HG02610 (cell line): ENCODE results near the gene CXCL5.
"Not testable (repeated sequence)": the region's sequence is repeated elsewhere in the genome, so short reads cannot be mapped to it uniquely, and the experiment has no call there.

Experiments
- ATAC-seq: cut with Tn5 transposase; IDR thresholded peaks from one replicate; pipeline ENCODE4 v1.9.1; 2021; ENCODE audit warnings: mild to moderate bottlenecking, moderate library complexity; ENCODE audit not compliant: unreplicated experiment

CXCL5 gene

GRCh38 chr4:74015126-74015780 lies 16.8 kb upstream of the CXCL5 start:
- ATAC-seq, result no peak

GRCh38 chr4:74014332-74014731 lies 15.9 kb upstream of the CXCL5 start:
- no peak for ATAC-seq

- ATAC-seq, result no peak
These were observed 14.8 kb upstream of the CXCL5 start for GRCh38 chr4:74013264-74013663.

GRCh38 chr4:74012130-74012529 lies 13.7 kb upstream of the CXCL5 start:
- ATAC-seq, result no peak

GRCh38 chr4:74009307-74009706 lies 10.8 kb upstream of the CXCL5 start:
- no peak for ATAC-seq

- no peak for ATAC-seq
These were observed 7.6 kb upstream of the CXCL5 start for GRCh38 chr4:74006009-74006476.

GRCh38 chr4:74005528-74005927 lies 7.1 kb upstream of the CXCL5 start:
- ATAC-seq, result no peak

- no peak for ATAC-seq
These were observed 6.2 kb upstream of the CXCL5 start for GRCh38 chr4:74004668-74005067.

- no peak for ATAC-seq
These were observed 1.8 kb upstream of the CXCL5 start for GRCh38 chr4:74000301-74000700.

- ATAC-seq, result no peak
These were observed 6.4 kb downstream of the CXCL5 start for GRCh38 chr4:73992050-73992449.

GRCh38 chr4:73991742-73992000 lies 6.8 kb downstream of the CXCL5 start:
- no peak for ATAC-seq

- ATAC-seq, result no peak
These were observed 7.3 kb downstream of the CXCL5 start for GRCh38 chr4:73990988-73991741.

GRCh38 chr4:73989928-73990327 lies 8.5 kb downstream of the CXCL5 start:
- ATAC-seq, result no peak

GRCh38 chr4:73989031-73989430 lies 9.4 kb downstream of the CXCL5 start:
- no peak for ATAC-seq

GRCh38 chr4:73988061-73988460 lies 10.4 kb downstream of the CXCL5 start, which contains the start of gene PPBP:
Gene PPBP, minus strand, starts transcription at chr4:73988190. Its CDS starts 87 bp downstream, at chr4:73988103.
- no peak for ATAC-seq

GRCh38 chr4:73985528-73985852 lies 13.0 kb downstream of the CXCL5 start:
- ATAC-seq, result no peak

GRCh38 chr4:73984736-73985527 lies 13.5 kb downstream of the CXCL5 start:
- ATAC-seq, result no peak

GRCh38 chr4:73981175-73981574 lies 17.3 kb downstream of the CXCL5 start:
- ATAC-seq, result not testable (repeated sequence)

GRCh38 chr4:73979407-73979957 lies 19.0 kb downstream of the CXCL5 start:
- no peak for ATAC-seq

GRCh38 chr4:73978886-73979285 lies 19.6 kb downstream of the CXCL5 start:
- ATAC-seq, result no peak

- no peak for ATAC-seq
These were observed 21.8 kb downstream of the CXCL5 start for GRCh38 chr4:73976716-73977115.

- ATAC-seq, result no peak
These were observed 22.3 kb downstream of the CXCL5 start for GRCh38 chr4:73976217-73976616.
